SK-N-SH treated with all-trans-retinoic acid at 6 μM for 48 hours (cell line): ENCODE data around the gene PKP4.

Experiments used
- ATAC-seq: fragments of 200-7000 bp; cut with Tn5 transposase; 3 replicates; pipeline ENCODE4 v1.9.1; 2020; ENCODE audit warnings: mild to moderate bottlenecking, moderate library complexity
- ARNTL ChIP-seq: fragments of 450-650 bp; formaldehyde crosslinking; IDR thresholded peaks from 2 replicates; pipeline ENCODE4 v1.5.0; 2020; ENCODE audit warnings: low read depth, mild to moderate bottlenecking, moderate library complexity, borderline replicate concordance
- BACH2 ChIP-seq: fragments of 250-450 bp; sonication (Bioruptor Pico); IDR thresholded peaks from 2 replicates; pipeline ENCODE4 v1.9.0; 2021; ENCODE audit warnings: mild to moderate bottlenecking, borderline replicate concordance
- CSDC2 ChIP-seq: fragments of 250-450 bp; sonication (Bioruptor Pico); IDR thresholded peaks from 2 replicates; pipeline ENCODE4 v1.5.0; 2020; ENCODE audit warnings: mild to moderate bottlenecking, moderate library complexity
- CSRNP3 ChIP-seq: fragments of 250-450 bp; sonication (Bioruptor Pico); IDR thresholded peaks from 2 replicates; pipeline ENCODE4 v1.5.1; 2021; ENCODE audit warnings: mild to moderate bottlenecking, moderate library complexity
- ESRRG ChIP-seq: fragments of 250-450 bp; sonication (Bioruptor Pico); IDR thresholded peaks from 2 replicates; pipeline ENCODE4 v1.6.1; 2021; ENCODE audit warnings: mild to moderate bottlenecking
- GLIS3 ChIP-seq: fragments of 250-450 bp; sonication (Bioruptor Pico); IDR thresholded peaks from 2 replicates; pipeline ENCODE4 v1.5.0; 2020; ENCODE audit warnings: mild to moderate bottlenecking, moderate library complexity
- ISL1 ChIP-seq: fragments of 250-450 bp; sonication (Bioruptor Pico); IDR thresholded peaks from 2 replicates; pipeline ENCODE4 v2.1.2; 2022; ENCODE audit warnings: mild to moderate bottlenecking, moderate library complexity
- OSR1 ChIP-seq: fragments of 250-450 bp; sonication (Bioruptor Pico); IDR thresholded peaks from 2 replicates; pipeline ENCODE4 v1.8.0; 2022; ENCODE audit warnings: moderate library complexity, mild to moderate bottlenecking, inconsistent platforms
- PATZ1 ChIP-seq: fragments of 250-450 bp; sonication (Bioruptor Pico); IDR thresholded peaks from 2 replicates; pipeline ENCODE4 v1.8.0; 2020; ENCODE audit warnings: mild to moderate bottlenecking, moderate library complexity, borderline replicate concordance
- POU6F1 ChIP-seq: fragments of 250-450 bp; sonication (Bioruptor Pico); IDR thresholded peaks from 2 replicates; pipeline ENCODE4 v1.8.0; 2021; ENCODE audit warnings: low read depth, mild to moderate bottlenecking, moderate library complexity, borderline replicate concordance
- PPARA ChIP-seq: fragments of 250-450 bp; sonication (Bioruptor Pico); IDR thresholded peaks from 2 replicates; pipeline ENCODE4 v1.5.0; 2020; ENCODE audit warnings: mild to moderate bottlenecking, borderline replicate concordance
- RARB ChIP-seq: fragments of 250-450 bp; sonication (Bioruptor Pico); IDR thresholded peaks from 2 replicates; pipeline ENCODE4 v1.8.0; 2021; ENCODE audit warnings: mild to moderate bottlenecking, moderate library complexity
- SNAI2 ChIP-seq: fragments of 250-450 bp; sonication (Bioruptor Pico); IDR thresholded peaks from 2 replicates; pipeline ENCODE4 v1.5.0; 2020; ENCODE audit warnings: mild to moderate bottlenecking, moderate library complexity
- TOX ChIP-seq: fragments of 250-450 bp; sonication (Bioruptor Pico); IDR thresholded peaks from 2 replicates; pipeline ENCODE4 v1.8.0; 2021; ENCODE audit warnings: mild to moderate bottlenecking, moderate library complexity, borderline replicate concordance
- ZC3H10 ChIP-seq: fragments of 250-450 bp; sonication (Bioruptor Pico); IDR thresholded peaks from 2 replicates; pipeline ENCODE4 v1.5.1; 2021; ENCODE audit warnings: mild to moderate bottlenecking, moderate library complexity
- ZFP3 ChIP-seq: fragments of 250-450 bp; sonication (Bioruptor Pico); IDR thresholded peaks from 2 replicates; pipeline ENCODE4 v1.5.0; 2020; ENCODE audit warnings: mild to moderate bottlenecking, moderate library complexity
- ZFP30 ChIP-seq: fragments of 450-650 bp; formaldehyde crosslinking; IDR thresholded peaks from 2 replicates; pipeline ENCODE4 v1.5.0; 2022; ENCODE audit warnings: mild to moderate bottlenecking, moderate library complexity
- ZNF70 ChIP-seq: fragments of 450-650 bp; formaldehyde crosslinking; IDR thresholded peaks from 2 replicates; pipeline ENCODE4 v1.5.0; 2020; ENCODE audit warnings: mild to moderate bottlenecking, moderate library complexity
- ZNF8 ChIP-seq: fragments of 450-650 bp; formaldehyde crosslinking; IDR thresholded peaks from 2 replicates; pipeline ENCODE4 v1.5.0; 2020; ENCODE audit warnings: mild to moderate bottlenecking, moderate library complexity
- TF ChIP-seq, protein P1 (sequence below): fragments of 250-450 bp; sonication (Bioruptor Pico); IDR thresholded peaks from 2 replicates; pipeline ENCODE4 v1.5.0; 2020; ENCODE audit warnings: mild to moderate bottlenecking, moderate library complexity

PKP4 gene

DNA sequence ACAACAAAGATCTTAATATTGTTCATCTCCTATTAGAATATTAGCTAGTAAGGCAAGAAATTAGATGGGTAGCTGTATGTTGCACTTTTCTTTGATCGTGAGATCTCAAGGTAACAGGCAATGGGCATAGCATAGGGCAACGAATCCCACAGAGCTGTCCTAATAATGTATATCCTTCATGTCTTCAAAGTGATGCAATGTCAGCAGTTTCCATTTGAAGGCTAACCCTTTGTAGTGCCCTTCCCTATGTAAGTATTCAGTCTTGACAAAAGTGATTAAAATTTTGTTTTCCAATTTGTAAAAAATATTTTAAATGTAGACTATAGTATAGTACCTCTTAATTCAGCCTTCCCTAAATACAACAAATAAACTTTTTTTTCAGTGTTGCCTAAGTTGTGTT is 112.5 kb downstream of the PKP4 start:
- ATAC-seq: no peak
- TF ChIP-seq ZC3H10 (CRISPR knock-in tag) (no peak), POU6F1 (CRISPR knock-in tag) (no peak), ZNF8 (CRISPR knock-in tag) (no peak), ESRRG (CRISPR knock-in tag) (no peak), PPARA (no peak), PATZ1 (CRISPR knock-in tag) (no peak), ZFP3 (CRISPR knock-in tag) (no peak), ZNF70 (no peak), ISL1 (CRISPR knock-in tag) (no peak), CSRNP3 (CRISPR knock-in tag) (no peak), GLIS3 (no peak)
- TF ChIP-seq, protein P1, sequence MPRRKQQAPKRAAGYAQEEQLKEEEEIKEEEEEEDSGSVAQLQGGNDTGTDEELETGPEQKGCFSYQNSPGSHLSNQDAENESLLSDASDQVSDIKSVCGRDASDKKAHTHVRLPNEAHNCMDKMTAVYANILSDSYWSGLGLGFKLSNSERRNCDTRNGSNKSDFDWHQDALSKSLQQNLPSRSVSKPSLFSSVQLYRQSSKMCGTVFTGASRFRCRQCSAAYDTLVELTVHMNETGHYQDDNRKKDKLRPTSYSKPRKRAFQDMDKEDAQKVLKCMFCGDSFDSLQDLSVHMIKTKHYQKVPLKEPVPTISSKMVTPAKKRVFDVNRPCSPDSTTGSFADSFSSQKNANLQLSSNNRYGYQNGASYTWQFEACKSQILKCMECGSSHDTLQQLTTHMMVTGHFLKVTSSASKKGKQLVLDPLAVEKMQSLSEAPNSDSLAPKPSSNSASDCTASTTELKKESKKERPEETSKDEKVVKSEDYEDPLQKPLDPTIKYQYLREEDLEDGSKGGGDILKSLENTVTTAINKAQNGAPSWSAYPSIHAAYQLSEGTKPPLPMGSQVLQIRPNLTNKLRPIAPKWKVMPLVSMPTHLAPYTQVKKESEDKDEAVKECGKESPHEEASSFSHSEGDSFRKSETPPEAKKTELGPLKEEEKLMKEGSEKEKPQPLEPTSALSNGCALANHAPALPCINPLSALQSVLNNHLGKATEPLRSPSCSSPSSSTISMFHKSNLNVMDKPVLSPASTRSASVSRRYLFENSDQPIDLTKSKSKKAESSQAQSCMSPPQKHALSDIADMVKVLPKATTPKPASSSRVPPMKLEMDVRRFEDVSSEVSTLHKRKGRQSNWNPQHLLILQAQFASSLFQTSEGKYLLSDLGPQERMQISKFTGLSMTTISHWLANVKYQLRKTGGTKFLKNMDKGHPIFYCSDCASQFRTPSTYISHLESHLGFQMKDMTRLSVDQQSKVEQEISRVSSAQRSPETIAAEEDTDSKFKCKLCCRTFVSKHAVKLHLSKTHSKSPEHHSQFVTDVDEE (CRISPR knock-in tag): no peak

DNA sequence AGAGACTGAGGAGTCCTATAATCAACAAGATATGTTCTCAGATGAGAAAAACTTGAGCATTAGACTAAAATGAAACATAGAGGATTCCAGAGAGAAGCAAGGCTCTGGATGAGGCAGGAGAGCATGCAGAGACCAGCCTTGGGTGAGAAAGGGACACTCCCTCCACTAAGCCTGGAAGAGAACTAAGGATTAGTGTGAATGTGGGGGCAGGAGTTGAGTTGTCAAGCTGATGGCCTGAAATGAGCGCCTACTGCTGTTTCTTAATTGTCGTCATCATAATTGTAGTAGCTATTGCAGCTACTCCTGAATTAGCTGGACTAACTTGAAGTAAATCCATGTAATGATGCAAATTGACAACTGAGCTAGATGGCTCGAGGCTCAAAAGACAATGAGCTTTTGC is 114.1 kb downstream of the PKP4 start:
- ATAC-seq: no peak
- no peak for TF ChIP-seq BACH2 (CRISPR knock-in tag)
- TF ChIP-seq, protein P1 (CRISPR knock-in tag): no peak
- no peak for TF ChIP-seq CSDC2 (CRISPR knock-in tag)
- TF ChIP-seq ZNF8 (CRISPR knock-in tag): no peak
- no peak for TF ChIP-seq ZNF70
- no peak for TF ChIP-seq PPARA
- TF ChIP-seq PATZ1 (CRISPR knock-in tag): no peak
- no peak for TF ChIP-seq TOX (CRISPR knock-in tag)
- TF ChIP-seq GLIS3: no peak
- no peak for TF ChIP-seq RARB (CRISPR knock-in tag)
- no peak for TF ChIP-seq ESRRG (CRISPR knock-in tag)
- TF ChIP-seq CSRNP3 (CRISPR knock-in tag): no peak
- TF ChIP-seq ZFP30 (CRISPR knock-in tag): no peak
- TF ChIP-seq OSR1 (CRISPR knock-in tag): no peak
- no peak for TF ChIP-seq POU6F1 (CRISPR knock-in tag)
- no peak for TF ChIP-seq SNAI2 (CRISPR knock-in tag)
- TF ChIP-seq ARNTL (CRISPR knock-in tag): no peak
- TF ChIP-seq, all 23 proteins: peak for 0
